Measurements from ENCODE around the gene DIRAS1. TPM values are rescaled to one million over a fixed set of nuclear protein-coding genes. Genes with fewer than 3 reads are reported as not detected.

DIRAS1 gene
- total RNA-seq, 1 donor = 14.9 TPM

- DNase-seq (ENCODE audit: low read depth) = no peak
- H3K4me3 ChIP-seq (ENCODE audit: low read depth, low read length) = no peak overlapping the region
- TF ChIP-seq CTCF (IDR thresholded peaks at IDR 0.05; ENCODE audit: insufficient read depth, low read length) = no peak
These were observed 13.6 kb upstream of the DIRAS1 start for GRCh38 chr19:2734589-2735288.

- no peak overlapping the region for H3K4me3 ChIP-seq (ENCODE audit: low read depth, low read length)
- TF ChIP-seq CTCF (IDR thresholded peaks at IDR 0.05; ENCODE audit: insufficient read depth, low read length) = no peak
- no peak for DNase-seq (ENCODE audit: low read depth)
These were observed 12.9 kb upstream of the DIRAS1 start for GRCh38 chr19:2733930-2734588.

GRCh38 chr19:2732883-2733282 lies 11.7 kb upstream of the DIRAS1 start:
- no peak overlapping the region for H3K4me3 ChIP-seq (ENCODE audit: low read depth, low read length)
- TF ChIP-seq CTCF (IDR thresholded peaks at IDR 0.05; ENCODE audit: insufficient read depth, low read length) = no peak
- no peak for DNase-seq (ENCODE audit: low read depth)

DNA sequence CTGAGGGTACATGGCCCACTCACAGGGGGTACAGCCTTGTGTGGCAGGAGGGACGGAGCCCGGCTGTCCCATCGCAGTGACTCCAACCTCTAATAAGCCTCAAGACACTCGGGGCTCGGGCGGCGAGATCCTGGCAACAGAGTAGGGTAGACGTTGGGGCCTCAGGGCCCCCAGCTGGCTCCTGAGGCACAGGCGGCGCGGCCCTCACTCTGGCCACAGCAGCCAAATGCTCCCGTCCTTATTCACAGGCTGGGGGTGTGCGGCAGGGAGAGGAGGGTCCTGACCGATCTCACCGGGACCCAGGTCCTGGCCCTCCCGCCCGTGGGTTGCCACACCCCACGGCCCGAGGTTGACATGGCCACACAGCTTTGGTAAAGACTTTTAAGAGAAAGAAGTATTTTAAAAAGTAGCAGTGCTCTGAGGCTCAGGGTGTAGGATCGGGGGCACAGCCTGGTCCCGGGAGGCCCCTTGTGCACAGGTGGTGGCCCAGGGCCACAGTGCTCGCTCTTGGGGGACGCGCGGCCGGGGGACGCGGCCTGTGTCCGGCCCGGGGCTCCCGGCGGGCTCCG lies 11.1 kb upstream of the DIRAS1 start:
- TF ChIP-seq CTCF (IDR thresholded peaks at IDR 0.05; ENCODE audit: insufficient read depth, low read length) = no peak
- DNase-seq (ENCODE audit: low read depth) = no peak
- no peak overlapping the region for H3K4me3 ChIP-seq (ENCODE audit: low read depth, low read length)

GRCh38 chr19:2731181-2731995 lies 10.2 kb upstream of the DIRAS1 start:
- DNase-seq (ENCODE audit: low read depth) = no peak
- TF ChIP-seq CTCF (IDR thresholded peaks at IDR 0.05; ENCODE audit: insufficient read depth, low read length) = no peak
- H3K4me3 ChIP-seq (ENCODE audit: low read depth, low read length) = no peak overlapping the region

DNA sequence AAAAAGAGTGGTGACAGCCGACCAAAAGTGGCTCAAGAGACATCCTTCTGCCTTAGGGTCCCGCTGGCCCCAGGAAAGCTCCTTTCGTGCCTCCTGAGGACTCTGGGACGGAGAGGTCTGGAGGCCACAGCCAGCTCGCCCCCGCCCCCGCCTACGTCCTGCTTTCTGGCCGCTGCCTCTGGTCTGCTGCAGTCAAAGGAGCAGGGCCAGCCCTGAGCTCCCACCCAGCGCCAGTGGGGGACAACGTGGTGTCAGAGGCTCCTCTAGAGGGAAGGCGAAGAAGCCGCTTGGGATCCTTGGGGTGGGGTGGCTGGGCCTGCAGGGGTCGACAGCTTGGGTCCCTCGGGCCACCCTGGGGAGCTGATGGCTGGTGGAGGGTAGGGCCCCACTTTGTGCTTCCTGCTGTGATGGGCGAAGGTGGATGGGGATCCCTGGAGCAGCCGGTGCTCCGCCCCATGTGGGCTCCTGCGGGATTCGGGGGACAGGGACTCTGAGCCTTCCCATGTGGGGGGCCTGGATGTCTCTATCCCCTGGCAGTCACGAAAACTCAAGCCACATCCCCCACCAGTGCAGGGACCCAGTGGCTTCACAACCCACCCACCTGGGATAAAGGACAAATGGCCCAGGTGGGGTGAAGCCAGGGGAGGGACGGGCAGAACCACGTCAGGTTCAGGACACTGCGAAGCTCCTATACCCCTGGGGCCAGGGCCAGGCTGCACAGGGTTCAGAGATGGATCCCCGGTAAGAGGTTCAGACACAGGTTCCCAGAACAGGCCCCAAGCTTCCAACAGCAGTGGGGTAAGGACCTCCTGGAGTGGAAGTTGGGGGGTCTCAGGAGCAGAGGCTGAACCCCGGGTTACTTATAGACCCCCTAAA lies 9.0 kb upstream of the DIRAS1 start:
- H3K4me3 ChIP-seq (ENCODE audit: low read depth, low read length) = no peak overlapping the region
- no peak for TF ChIP-seq CTCF (IDR thresholded peaks at IDR 0.05; ENCODE audit: insufficient read depth, low read length)
- no peak for DNase-seq (ENCODE audit: low read depth)

Measured in fibroblast of the aortic adventitia (primary cell).